ENCODE measurements around the gene NR1H2.

The NR1H2 gene

DNA sequence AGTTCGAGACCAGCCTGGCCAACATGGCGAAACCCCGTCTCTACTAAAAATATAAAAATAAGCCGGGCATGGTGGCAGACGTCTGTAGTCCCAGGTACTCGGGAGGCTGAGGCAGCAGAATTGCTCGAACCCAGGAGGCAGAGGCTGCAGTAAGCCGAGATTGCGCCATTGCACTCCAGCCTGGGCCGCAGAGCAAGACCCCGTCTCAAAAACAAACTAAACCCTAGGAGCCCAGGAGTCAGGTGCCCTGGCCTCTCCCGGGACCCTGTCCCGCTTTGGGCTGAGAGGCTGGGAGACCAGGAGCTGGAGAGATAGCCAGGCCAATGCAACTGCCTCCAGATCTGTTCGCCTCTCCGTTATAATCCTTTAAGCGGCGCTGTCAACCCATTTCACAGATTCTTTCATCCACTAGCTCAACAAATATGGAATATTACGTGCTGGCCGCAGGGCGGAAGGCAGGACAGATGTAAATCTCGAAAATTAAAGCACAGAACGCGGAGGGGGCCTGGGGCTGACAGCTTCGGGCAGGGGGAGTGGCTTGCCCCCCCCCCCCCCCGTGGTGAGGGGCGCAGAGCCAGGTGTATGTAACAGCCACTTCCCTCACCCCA is 51.2 kb downstream of the NR1H2 start:
- DNase-seq: no peak

DNA sequence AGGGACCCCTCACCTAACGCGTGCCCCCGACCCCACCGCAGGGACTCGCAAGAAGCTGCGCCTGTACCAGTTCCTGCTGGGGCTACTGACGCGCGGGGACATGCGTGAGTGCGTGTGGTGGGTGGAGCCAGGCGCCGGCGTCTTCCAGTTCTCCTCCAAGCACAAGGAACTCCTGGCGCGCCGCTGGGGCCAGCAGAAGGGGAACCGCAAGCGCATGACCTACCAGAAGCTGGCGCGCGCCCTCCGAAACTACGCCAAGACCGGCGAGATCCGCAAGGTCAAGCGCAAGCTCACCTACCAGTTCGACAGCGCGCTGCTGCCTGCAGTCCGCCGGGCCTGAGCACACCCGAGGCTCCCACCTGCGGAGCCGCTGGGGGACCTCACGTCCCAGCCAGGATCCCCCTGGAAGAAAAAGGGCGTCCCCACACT is 51.8 kb downstream of the NR1H2 start:
- DNase-seq: no peak

DNA sequence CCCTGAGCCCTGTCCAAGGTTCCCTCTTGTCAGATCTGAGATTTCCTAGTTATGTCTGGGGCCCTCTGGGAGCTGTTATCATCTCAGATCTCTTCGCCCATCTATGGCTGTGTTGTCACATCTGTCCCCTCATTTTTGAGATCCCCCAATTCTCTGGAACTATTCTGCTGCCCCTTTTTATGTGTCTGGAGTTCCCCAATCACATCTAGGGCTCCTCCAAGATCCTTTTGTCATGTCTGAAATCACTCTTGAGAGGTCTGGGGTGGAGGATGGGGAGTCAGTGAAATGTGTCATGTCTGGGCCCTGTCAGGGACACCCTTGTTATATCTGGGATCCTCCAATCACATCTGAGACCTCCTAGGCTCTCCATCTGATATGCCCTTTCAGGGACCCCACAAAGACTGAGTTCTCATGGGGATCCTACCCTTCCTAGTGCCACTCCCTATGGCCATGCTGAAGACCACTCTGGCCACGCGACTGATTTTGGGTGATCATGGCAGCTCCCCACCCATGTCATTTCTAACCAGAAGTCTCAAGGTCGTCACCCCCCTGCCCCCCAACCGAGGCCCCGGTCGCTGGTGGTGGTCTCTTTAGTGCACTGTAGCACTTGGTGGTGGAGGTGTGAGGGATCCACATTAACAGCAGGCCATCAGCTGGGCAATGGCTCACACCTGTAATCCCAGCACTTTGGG is 52.7 kb downstream of the NR1H2 start:
- DNase-seq: no peak

DNA sequence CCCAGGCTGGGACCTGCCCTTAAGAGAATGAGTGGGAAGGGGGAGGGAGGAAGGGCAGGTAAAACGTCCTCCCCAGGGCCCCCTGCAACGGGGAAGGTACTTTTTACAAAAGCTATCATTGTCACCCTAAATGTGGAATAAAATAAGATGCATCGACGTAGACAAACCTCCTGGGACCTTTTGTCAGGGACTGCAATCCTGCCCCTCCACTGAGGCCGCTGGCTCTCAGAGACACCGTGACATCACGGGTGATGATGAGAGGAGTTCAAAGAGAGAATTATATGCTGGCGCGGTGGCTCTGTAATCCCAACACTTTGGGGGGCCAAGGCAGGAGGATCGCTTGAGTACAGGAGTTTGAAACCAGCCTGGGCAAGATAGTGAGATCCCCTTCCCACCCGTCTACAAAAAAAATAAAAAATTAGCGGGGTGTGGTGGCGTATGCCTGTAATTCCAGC is 54.7 kb downstream of the NR1H2 start:
- DNase-seq: no peak

DNA sequence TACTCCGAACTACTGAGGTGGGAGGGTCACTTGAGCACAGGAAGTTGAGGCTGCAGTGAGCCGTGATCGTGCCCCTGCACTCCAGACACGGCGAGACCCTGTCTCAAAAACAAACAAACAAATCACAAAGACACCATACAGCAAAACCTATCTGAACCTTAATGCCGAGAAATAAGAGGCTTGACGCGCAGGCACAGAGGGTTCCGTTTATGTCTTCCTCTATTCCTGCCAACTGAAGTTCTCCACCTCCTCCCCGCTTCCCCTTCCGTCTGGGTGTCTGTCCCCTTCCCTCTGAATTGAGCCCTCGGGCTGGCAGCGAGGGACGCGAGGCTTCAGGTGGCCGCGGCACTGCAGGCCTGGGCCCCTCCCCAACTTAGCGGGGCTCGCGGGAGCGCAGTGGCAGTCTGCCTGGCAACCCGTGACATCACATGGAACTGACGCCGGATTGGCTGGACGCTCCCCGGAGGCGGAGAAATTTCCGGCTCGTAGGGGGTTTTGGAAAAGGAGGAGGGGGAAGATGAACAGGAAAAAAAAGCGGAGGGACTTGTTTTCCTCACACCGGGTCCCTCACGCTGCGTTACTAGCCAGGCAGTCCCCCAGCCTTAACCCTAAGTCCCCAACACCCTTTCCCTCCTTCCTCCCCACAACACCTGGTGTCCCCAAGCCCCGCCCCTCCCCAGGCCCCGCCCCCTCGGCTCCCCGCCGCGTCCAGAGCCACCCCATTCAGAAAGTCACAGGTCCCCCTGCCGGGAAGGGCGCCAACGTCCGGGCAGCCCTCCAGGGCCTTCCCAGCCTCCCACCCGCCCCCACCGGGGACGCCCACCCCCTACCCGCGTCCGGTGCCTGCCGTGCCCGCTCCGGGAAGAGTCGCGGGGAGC is 55.3 kb downstream of the NR1H2 start:
- DNase-seq: peak; percentile 24

DNA sequence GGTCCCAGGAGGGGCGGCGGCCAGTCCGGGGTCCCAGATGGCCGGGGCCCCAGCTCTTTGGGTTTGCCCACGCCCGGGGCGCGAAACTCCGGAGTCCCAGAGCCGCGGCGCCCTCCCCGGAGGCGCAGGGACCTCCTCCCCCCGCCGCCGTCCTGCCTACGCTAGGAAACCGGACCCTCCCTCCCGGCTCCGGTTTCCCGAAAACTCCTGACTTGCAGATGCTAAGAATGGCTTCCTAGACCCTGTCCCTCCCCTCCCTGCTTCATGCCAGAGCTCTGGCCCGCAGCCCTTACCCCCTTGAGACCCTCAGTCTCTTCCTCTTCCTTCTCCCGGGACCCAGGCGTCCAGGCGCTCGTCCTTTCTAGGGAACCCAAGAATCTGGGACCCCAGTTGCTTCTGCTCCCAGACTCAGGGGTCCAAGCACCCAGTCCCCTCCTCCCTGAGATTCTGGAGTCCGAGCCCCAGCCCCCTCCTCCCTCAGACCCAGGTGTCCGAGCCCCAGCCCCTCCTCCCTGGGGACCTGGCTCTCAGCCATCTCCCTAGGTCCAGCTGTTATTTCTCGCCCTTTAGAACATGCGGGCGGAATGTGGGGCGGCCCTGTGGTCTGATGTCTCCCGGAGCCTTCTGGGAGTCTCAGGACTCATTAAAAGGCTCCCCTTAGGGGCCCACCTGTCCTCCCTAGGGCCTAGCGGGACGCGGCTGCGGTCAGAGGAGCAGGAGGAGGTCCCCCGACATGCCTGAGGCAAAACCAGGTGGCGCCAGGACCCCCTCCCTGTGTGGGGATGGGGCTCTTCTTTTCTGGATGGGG is 56.2 kb downstream of the NR1H2 start, which contains the start of gene MYBPC2:
Gene MYBPC2 (plus strand): TSS at position 672 of the 808 bp plus-strand sequence. CDS start 62 bp downstream, at position 734.
- DNase-seq: no peak
